Anterior cingulate cortex (tissue), 58 donors: Measurements from ENCODE around the gene MED20.

Source experiments
- DNase-seq, 58 donors: peaks; one replicate each; lab custom pipeline; 2025; lab: John Stamatoyannopoulos, UW

Gene MED20

GRCh38 chr6:41859356-41859755 is 61.6 kb downstream of the MED20 start:
- no peak for DNase-seq

GRCh38 chr6:41858703-41859102 is 62.2 kb downstream of the MED20 start:
- no peak for DNase-seq
